Germinal center (tissue), 1 donor: Measurements from ENCODE around the gene CCDC106.
A peak's percentile ranks its signal among the peaks of the same experiment; 100 is the strongest.

Experiments
- DNase-seq: peaks from one replicate; pipeline ENCODE4 v3.0.0; 2012; ENCODE audit warnings: mixed read lengths, low spot score

The CCDC106 gene

GRCh38 chr19:55613930-55614710, 33.9 kb upstream of the CCDC106 start:
- no peak for DNase-seq

GRCh38 chr19:55614711-55615542, 33.1 kb upstream of the CCDC106 start:
- DNase-seq, result no peak

GRCh38 chr19:55615543-55616394, 32.2 kb upstream of the CCDC106 start:
- no peak for DNase-seq

- no peak for DNase-seq
Observed at GRCh38 chr19:55616395-55616875, 31.6 kb upstream of the CCDC106 start.

GRCh38 chr19:55617426-55617825, 30.6 kb upstream of the CCDC106 start:
- DNase-seq, result no peak

- no peak for DNase-seq
Observed at GRCh38 chr19:55618426-55618825, 29.6 kb upstream of the CCDC106 start.

- no peak for DNase-seq
Observed at GRCh38 chr19:55619286-55619685, 28.7 kb upstream of the CCDC106 start.

- DNase-seq, result no peak
Observed at GRCh38 chr19:55620410-55621204, 27.4 kb upstream of the CCDC106 start.

- no peak for DNase-seq
Observed at GRCh38 chr19:55621205-55621672, 26.8 kb upstream of the CCDC106 start.

- DNase-seq, result no peak
Observed at GRCh38 chr19:55621673-55622231, 26.3 kb upstream of the CCDC106 start.

- no peak for DNase-seq
Observed at GRCh38 chr19:55622242-55622969, 25.6 kb upstream of the CCDC106 start.

- DNase-seq, result no peak
Observed at GRCh38 chr19:55623130-55623529, 24.9 kb upstream of the CCDC106 start.

- no peak for DNase-seq
Observed at GRCh38 chr19:55623561-55623960, 24.5 kb upstream of the CCDC106 start.

- peak; percentile 95 for DNase-seq
Observed at GRCh38 chr19:55624109-55625003, 23.7 kb upstream of the CCDC106 start, which contains the start of gene ZNF784. TSS of gene ZNF784 (minus strand) at chr19:55624566. CDS start at chr19:55624561, 5 bp downstream.

GRCh38 chr19:55625004-55625326, 23.0 kb upstream of the CCDC106 start:
- no peak for DNase-seq

- no peak for DNase-seq
Observed at GRCh38 chr19:55626350-55626749, 21.7 kb upstream of the CCDC106 start.

- peak; percentile 60 for DNase-seq
Observed at GRCh38 chr19:55632463-55632834, 15.6 kb upstream of the CCDC106 start.

- DNase-seq, result no peak
Observed at GRCh38 chr19:55633861-55634260, 14.2 kb upstream of the CCDC106 start.

- no peak for DNase-seq
Observed at GRCh38 chr19:55635334-55635717, 12.7 kb upstream of the CCDC106 start.
